Measurements from ENCODE around the gene HMCN2.

The HMCN2 gene

GRCh38 chr9:130290291-130291181, 25.0 kb downstream of the HMCN2 start:
- DNase-seq (ENCODE audit: low read depth): no peak

- DNase-seq (ENCODE audit: low read depth): no peak
Measured at GRCh38 chr9:130291474-130291873, 25.9 kb downstream of the HMCN2 start.

- DNase-seq (ENCODE audit: low read depth): no peak
Measured at GRCh38 chr9:130292106-130292505, 26.5 kb downstream of the HMCN2 start.

- DNase-seq (ENCODE audit: low read depth): no peak
Measured at GRCh38 chr9:130294664-130295063, 29.1 kb downstream of the HMCN2 start.

GRCh38 chr9:130295431-130295830, 29.9 kb downstream of the HMCN2 start:
- no peak for DNase-seq (ENCODE audit: low read depth)

- no peak for DNase-seq (ENCODE audit: low read depth)
Measured at GRCh38 chr9:130295945-130296782, 30.6 kb downstream of the HMCN2 start.

GRCh38 chr9:130296783-130297055, 31.2 kb downstream of the HMCN2 start:
- no peak for DNase-seq (ENCODE audit: low read depth)

GRCh38 chr9:130297371-130297770, 31.8 kb downstream of the HMCN2 start:
- no peak for DNase-seq (ENCODE audit: low read depth)

- DNase-seq (ENCODE audit: low read depth): no peak
Measured at GRCh38 chr9:130298662-130299279, 33.2 kb downstream of the HMCN2 start.

GRCh38 chr9:130299785-130300615, 34.4 kb downstream of the HMCN2 start:
- DNase-seq (ENCODE audit: low read depth): no peak

GRCh38 chr9:130300739-130301138, 35.2 kb downstream of the HMCN2 start:
- DNase-seq (ENCODE audit: low read depth): no peak

GRCh38 chr9:130301483-130302286, 36.1 kb downstream of the HMCN2 start:
- DNase-seq (ENCODE audit: low read depth): no peak

GRCh38 chr9:130302785-130303612, 37.4 kb downstream of the HMCN2 start:
- DNase-seq (ENCODE audit: low read depth): no peak

- no peak for DNase-seq (ENCODE audit: low read depth)
Measured at GRCh38 chr9:130303613-130304055, 38.1 kb downstream of the HMCN2 start.

GRCh38 chr9:130304116-130304515, 38.6 kb downstream of the HMCN2 start:
- DNase-seq (ENCODE audit: low read depth): no peak

- no peak for DNase-seq (ENCODE audit: low read depth)
Measured at GRCh38 chr9:130304643-130305042, 39.1 kb downstream of the HMCN2 start.

- no peak for DNase-seq (ENCODE audit: low read depth)
Measured at GRCh38 chr9:130305381-130305780, 39.8 kb downstream of the HMCN2 start.

- DNase-seq (ENCODE audit: low read depth): no peak
Measured at GRCh38 chr9:130306823-130307666, 41.5 kb downstream of the HMCN2 start.

- DNase-seq (ENCODE audit: low read depth): no peak
Measured at GRCh38 chr9:130307667-130307943, 42.0 kb downstream of the HMCN2 start.

Data from activated T-helper 1 cell treated with Interleukin-2 at 50 U/mL for 16 hours (primary cell).